HG02943 (cell line): ENCODE data around the gene NECTIN4.

Experiments used
- ATAC-seq: cut with Tn5 transposase; IDR thresholded peaks from one replicate; pipeline ENCODE4 v1.9.1; 2021; ENCODE audit warnings: mild to moderate bottlenecking, low read depth, moderate library complexity; ENCODE audit not compliant: unreplicated experiment

The NECTIN4 gene

GRCh38 chr1:161083748-161084596, 5.4 kb downstream of the NECTIN4 start:
- ATAC-seq = no peak

GRCh38 chr1:161082996-161083747, 6.2 kb downstream of the NECTIN4 start:
- ATAC-seq = no peak

GRCh38 chr1:161082483-161082882, 6.9 kb downstream of the NECTIN4 start:
- ATAC-seq = no peak

- no peak for ATAC-seq
Observed at GRCh38 chr1:161081519-161081918, 7.8 kb downstream of the NECTIN4 start.

- no peak for ATAC-seq
Observed at GRCh38 chr1:161080441-161081405, 8.6 kb downstream of the NECTIN4 start.

- ATAC-seq = no peak
Observed at GRCh38 chr1:161079436-161080110, 9.8 kb downstream of the NECTIN4 start.

GRCh38 chr1:161077426-161077825, 11.9 kb downstream of the NECTIN4 start:
- ATAC-seq = no peak

GRCh38 chr1:161076410-161076809, 12.9 kb downstream of the NECTIN4 start:
- no peak for ATAC-seq

GRCh38 chr1:161074676-161075368, 14.5 kb downstream of the NECTIN4 start:
- ATAC-seq = no peak

GRCh38 chr1:161073474-161074121, 15.8 kb downstream of the NECTIN4 start:
- ATAC-seq = no peak

GRCh38 chr1:161072751-161073449, 16.5 kb downstream of the NECTIN4 start:
- ATAC-seq = no peak

- no peak for ATAC-seq
Observed at GRCh38 chr1:161071886-161072371, 17.4 kb downstream of the NECTIN4 start.

GRCh38 chr1:161070761-161071160, 18.6 kb downstream of the NECTIN4 start:
- no peak for ATAC-seq

- ATAC-seq = peak; percentile 77
Observed at GRCh38 chr1:161069731-161070270, 19.6 kb downstream of the NECTIN4 start, which contains the start of gene ARHGAP30. TSS of gene ARHGAP30 (minus strand) at chr1:161069891. CDS start at chr1:161069624, 267 bp downstream.

GRCh38 chr1:161069241-161069640, 20.1 kb downstream of the NECTIN4 start:
- no peak for ATAC-seq

- ATAC-seq = no peak
Observed at GRCh38 chr1:161068306-161069234, 20.8 kb downstream of the NECTIN4 start.

GRCh38 chr1:161066694-161067093, 22.7 kb downstream of the NECTIN4 start:
- ATAC-seq = no peak
